ENCODE measurements around the gene ENPP5.

ENPP5 gene

DNA sequence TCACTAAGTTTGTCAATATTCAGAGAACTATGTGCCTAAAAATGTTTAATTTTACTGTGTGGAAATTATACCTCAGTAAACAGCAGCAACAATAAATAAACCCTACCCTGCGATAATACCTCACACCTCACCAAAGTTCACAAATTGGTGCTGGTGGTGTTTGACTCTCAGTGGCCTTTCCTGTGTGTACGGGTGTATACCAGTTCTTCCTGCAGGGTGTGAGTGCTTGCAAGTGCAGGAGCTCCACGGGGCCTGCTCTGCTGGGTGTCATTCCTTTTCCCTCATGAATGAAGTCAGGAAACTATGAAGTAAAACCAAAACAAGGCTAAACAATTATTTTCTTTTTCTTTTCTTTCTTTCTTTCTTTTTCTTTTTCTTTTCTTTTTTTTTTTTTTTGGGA lies 4.1 kb upstream of the ENPP5 start:
- peaks cover 3% of the 10 kb centered on the region for H3K4me1 ChIP-seq (ENCODE audit: control insufficient read depth, insufficient read depth, low read length)
- no peaks in the 10 kb centered on the region for H3K36me3 ChIP-seq (ENCODE audit: control insufficient read depth in 2 of 2, insufficient read depth in 1 of 2, low read length in 2 of 2)
- TF ChIP-seq, protein P1, sequence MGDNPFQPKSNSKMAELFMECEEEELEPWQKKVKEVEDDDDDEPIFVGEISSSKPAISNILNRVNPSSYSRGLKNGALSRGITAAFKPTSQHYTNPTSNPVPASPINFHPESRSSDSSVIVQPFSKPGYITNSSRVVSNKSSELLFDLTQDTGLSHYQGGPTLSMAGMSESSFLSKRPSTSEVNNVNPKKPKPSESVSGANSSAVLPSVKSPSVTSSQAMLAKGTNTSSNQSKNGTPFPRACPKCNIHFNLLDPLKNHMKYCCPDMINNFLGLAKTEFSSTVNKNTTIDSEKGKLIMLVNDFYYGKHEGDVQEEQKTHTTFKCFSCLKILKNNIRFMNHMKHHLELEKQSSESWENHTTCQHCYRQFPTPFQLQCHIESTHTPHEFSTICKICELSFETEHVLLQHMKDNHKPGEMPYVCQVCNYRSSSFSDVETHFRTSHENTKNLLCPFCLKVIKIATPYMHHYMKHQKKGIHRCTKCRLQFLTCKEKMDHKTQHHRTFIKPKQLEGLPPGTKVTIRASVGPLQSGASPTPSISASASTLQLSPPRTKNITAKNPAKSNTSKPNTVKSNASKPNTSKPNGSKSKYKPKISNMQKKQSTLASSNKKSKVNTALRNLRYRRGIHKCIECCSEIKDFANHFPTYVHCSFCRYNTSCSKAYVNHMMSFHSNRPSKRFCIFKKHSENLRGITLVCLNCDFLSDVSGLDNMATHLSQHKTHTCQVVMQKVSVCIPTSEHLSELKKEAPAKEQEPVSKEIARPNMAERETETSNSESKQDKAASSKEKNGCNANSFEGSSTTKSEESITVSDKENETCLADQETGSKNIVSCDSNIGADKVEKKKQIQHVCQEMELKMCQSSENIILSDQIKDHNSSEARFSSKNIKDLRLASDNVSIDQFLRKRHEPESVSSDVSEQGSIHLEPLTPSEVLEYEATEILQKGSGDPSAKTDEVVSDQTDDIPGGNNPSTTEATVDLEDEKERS (tag by site-specific recombination; IDR thresholded peaks at IDR 0.05), result no peak
- TF ChIP-seq, protein P2, sequence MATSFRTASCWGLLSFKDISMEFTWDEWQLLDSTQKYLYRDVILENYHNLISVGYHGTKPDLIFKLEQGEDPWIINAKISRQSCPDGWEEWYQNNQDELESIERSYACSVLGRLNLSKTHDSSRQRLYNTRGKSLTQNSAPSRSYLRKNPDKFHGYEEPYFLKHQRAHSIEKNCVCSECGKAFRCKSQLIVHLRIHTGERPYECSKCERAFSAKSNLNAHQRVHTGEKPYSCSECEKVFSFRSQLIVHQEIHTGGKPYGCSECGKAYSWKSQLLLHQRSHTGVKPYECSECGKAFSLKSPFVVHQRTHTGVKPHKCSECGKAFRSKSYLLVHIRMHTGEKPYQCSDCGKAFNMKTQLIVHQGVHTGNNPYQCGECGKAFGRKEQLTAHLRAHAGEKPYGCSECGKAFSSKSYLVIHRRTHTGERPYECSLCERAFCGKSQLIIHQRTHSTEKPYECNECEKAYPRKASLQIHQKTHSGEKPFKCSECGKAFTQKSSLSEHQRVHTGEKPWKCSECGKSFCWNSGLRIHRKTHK (tag by site-specific recombination; IDR thresholded peaks at IDR 0.05), result no peak
- TF ChIP-seq SCRT1 (tag by site-specific recombination; IDR thresholded peaks at IDR 0.05; ENCODE audit: borderline replicate concordance) (no peak), ZNF623 (tag by site-specific recombination; IDR thresholded peaks at IDR 0.05) (no peak), WT1 (tag by site-specific recombination; IDR thresholded peaks at IDR 0.05) (no peak), ZNF202 (tag by site-specific recombination; IDR thresholded peaks at IDR 0.05; ENCODE audit: borderline replicate concordance) (no peak), ZNF48 (tag by site-specific recombination; IDR thresholded peaks at IDR 0.05) (no peak), SETDB1 (IDR thresholded peaks at IDR 0.05; ENCODE audit: insufficient read length, low read length) (no peak), ZNF521 (tag by site-specific recombination; IDR thresholded peaks at IDR 0.05) (no peak), ZFP41 (tag by site-specific recombination; IDR thresholded peaks at IDR 0.05; ENCODE audit: borderline replicate concordance) (no peak), ZNF561 (tag by site-specific recombination; IDR thresholded peaks at IDR 0.05; ENCODE audit: borderline replicate concordance) (no peak), ZNF248 (tag by site-specific recombination; IDR thresholded peaks at IDR 0.05) (no peak), ZSCAN30 (tag by site-specific recombination; IDR thresholded peaks at IDR 0.05) (no peak), ZNF341 (tag by site-specific recombination; IDR thresholded peaks at IDR 0.05; ENCODE audit: low read depth) (no peak)
- TF ChIP-seq, protein P3, sequence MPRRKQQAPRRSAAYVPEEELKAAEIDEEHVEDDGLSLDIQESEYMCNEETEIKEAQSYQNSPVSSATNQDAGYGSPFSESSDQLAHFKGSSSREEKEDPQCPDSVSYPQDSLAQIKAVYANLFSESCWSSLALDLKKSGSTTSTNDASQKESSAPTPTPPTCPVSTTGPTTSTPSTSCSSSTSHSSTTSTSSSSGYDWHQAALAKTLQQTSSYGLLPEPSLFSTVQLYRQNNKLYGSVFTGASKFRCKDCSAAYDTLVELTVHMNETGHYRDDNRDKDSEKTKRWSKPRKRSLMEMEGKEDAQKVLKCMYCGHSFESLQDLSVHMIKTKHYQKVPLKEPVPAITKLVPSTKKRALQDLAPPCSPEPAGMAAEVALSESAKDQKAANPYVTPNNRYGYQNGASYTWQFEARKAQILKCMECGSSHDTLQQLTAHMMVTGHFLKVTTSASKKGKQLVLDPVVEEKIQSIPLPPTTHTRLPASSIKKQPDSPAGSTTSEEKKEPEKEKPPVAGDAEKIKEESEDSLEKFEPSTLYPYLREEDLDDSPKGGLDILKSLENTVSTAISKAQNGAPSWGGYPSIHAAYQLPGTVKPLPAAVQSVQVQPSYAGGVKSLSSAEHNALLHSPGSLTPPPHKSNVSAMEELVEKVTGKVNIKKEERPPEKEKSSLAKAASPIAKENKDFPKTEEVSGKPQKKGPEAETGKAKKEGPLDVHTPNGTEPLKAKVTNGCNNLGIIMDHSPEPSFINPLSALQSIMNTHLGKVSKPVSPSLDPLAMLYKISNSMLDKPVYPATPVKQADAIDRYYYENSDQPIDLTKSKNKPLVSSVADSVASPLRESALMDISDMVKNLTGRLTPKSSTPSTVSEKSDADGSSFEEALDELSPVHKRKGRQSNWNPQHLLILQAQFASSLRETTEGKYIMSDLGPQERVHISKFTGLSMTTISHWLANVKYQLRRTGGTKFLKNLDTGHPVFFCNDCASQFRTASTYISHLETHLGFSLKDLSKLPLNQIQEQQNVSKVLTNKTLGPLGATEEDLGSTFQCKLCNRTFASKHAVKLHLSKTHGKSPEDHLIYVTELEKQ (tag by site-specific recombination; IDR thresholded peaks at IDR 0.05; ENCODE audit: borderline replicate concordance), result no peak
- TF ChIP-seq, protein P4, sequence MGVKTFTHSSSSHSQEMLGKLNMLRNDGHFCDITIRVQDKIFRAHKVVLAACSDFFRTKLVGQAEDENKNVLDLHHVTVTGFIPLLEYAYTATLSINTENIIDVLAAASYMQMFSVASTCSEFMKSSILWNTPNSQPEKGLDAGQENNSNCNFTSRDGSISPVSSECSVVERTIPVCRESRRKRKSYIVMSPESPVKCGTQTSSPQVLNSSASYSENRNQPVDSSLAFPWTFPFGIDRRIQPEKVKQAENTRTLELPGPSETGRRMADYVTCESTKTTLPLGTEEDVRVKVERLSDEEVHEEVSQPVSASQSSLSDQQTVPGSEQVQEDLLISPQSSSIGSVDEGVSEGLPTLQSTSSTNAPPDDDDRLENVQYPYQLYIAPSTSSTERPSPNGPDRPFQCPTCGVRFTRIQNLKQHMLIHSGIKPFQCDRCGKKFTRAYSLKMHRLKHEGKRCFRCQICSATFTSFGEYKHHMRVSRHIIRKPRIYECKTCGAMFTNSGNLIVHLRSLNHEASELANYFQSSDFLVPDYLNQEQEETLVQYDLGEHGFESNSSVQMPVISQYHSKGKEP (tag by site-specific recombination; IDR thresholded peaks at IDR 0.05), result no peak
- H3K27ac ChIP-seq (ENCODE audit: extremely low read depth, low read depth, low read length), result no peak overlapping the region
- CTCF ChIA-PET, result interaction anchor here (1.2 kb wide), 1 partner anchor 131 kb away, joined by 3 read pairs; no protein-coding TSS in a partner anchor
- POLR2A ChIA-PET, result no interaction called here
- no peaks in the 10 kb centered on the region for H3K9me3 ChIP-seq (ENCODE audit: control insufficient read depth, insufficient read depth, low read depth, low read length)
- H3K4me3 ChIP-seq (ENCODE audit: low read depth, low read length), result no peak overlapping the region

All from HEK293 (cell line).